Neuronal stem cell (in vitro differentiated cells): Measurements from ENCODE around the gene ST6GALNAC3.
"Not testable (repeated sequence)": the region's sequence is repeated elsewhere in the genome, so short reads cannot be mapped to it uniquely, and the experiment has no call there.

Experiments used
- DNase-seq: peaks from one replicate; pipeline ENCODE4 v3.0.0-alpha.2; 2013; ENCODE audit warnings: low spot score
- H2AFZ ChIP-seq: one replicate; pipeline ENCODE4 v1.6.1; 2013; ENCODE audit warnings: mild to moderate bottlenecking, low read length, inconsistent platforms
- H2AK5ac ChIP-seq: 2 replicates; pipeline ENCODE4 v1.6.1; 2013; ENCODE audit warnings: low read depth, mild to moderate bottlenecking, inconsistent platforms, low read length, moderate library complexity, mixed read lengths
- H2BK120ac ChIP-seq: 2 replicates; pipeline ENCODE4 v1.6.1; 2013; ENCODE audit warnings: low read depth, mild to moderate bottlenecking, inconsistent platforms, low read length, moderate library complexity, mixed read lengths
- H2BK12ac ChIP-seq: one replicate; pipeline ENCODE4 v1.6.1; 2013; ENCODE audit warnings: low read length, inconsistent platforms
- H2BK15ac ChIP-seq: 2 replicates; pipeline ENCODE4 v1.6.1; 2013; ENCODE audit warnings: mild to moderate bottlenecking, low read length, inconsistent platforms, mixed read lengths
- H2BK5ac ChIP-seq: one replicate; pipeline ENCODE4 v1.6.1; 2013; ENCODE audit warnings: inconsistent platforms, mild to moderate bottlenecking, low read length, moderate library complexity
- H3K14ac ChIP-seq: one replicate; pipeline ENCODE4 v1.6.1; 2013; ENCODE audit warnings: low read length, inconsistent platforms
- H3K18ac ChIP-seq: 2 replicates; pipeline ENCODE4 v1.6.1; 2013; ENCODE audit warnings: low read length, inconsistent platforms
- H3K23ac ChIP-seq: 2 replicates; pipeline ENCODE4 v1.6.1; 2013; ENCODE audit warnings: low read depth, mild to moderate bottlenecking, mixed read lengths, low read length, inconsistent platforms; ENCODE audit not compliant: poor library complexity
- H3K27ac ChIP-seq: replicated peaks from 3 replicates; pipeline ENCODE4 v1.5.1; 2013; ENCODE audit warnings: low read length, inconsistent platforms
- H3K27me3 ChIP-seq, 3 experiments: 2 replicates each; pipeline ENCODE4 v1.6.1; 2013; ENCODE audit warnings: low read length in 3 of 3, mild to moderate bottlenecking in 2 of 3, inconsistent platforms in 1 of 3, low read depth in 1 of 3, mixed read lengths in 1 of 3, moderate library complexity in 1 of 3; ENCODE audit not compliant: control insufficient read depth in 3 of 3, insufficient read depth in 3 of 3
- H3K36me3 ChIP-seq, 2 donors: replicated peaks in 1 of 2; 2 replicates each; pipeline ENCODE4 v1.6.1; 2013; ENCODE audit warnings: low read length in 2 of 2; ENCODE audit not compliant: control insufficient read depth in 2 of 2, insufficient read depth in 2 of 2
- H3K4ac ChIP-seq: 2 replicates; pipeline ENCODE4 v1.6.1; 2013; ENCODE audit warnings: inconsistent platforms, mild to moderate bottlenecking, low read length, moderate library complexity
- H3K4me1 ChIP-seq, 2 donors: 1 replicate in 1 of 2; 2 replicates in 1 of 2; pipeline ENCODE4 v1.6.1; 2013; ENCODE audit warnings: low read length in 2 of 2, low read depth in 1 of 2; ENCODE audit not compliant: control insufficient read depth in 2 of 2, insufficient read depth in 1 of 2
- H3K4me2 ChIP-seq: one replicate; pipeline ENCODE4 v1.6.1; 2013; ENCODE audit warnings: mild to moderate bottlenecking, low read length, inconsistent platforms; ENCODE audit not compliant: insufficient read depth, poor library complexity, severe bottlenecking
- H3K4me3 ChIP-seq, 2 donors: 2 replicates each; pipeline ENCODE4 v1.5.1; 2013; ENCODE audit warnings: low read length in 2 of 2, mild to moderate bottlenecking in 2 of 2, inconsistent platforms in 1 of 2, moderate library complexity in 1 of 2
- H3K79me1 ChIP-seq: one replicate; pipeline ENCODE4 v1.6.1; 2013; ENCODE audit warnings: low read depth, mild to moderate bottlenecking, inconsistent platforms, low read length, moderate library complexity
- H3K9ac ChIP-seq: one replicate; pipeline ENCODE4 v1.6.1; 2013; ENCODE audit warnings: mild to moderate bottlenecking, low read depth, low read length, inconsistent platforms; ENCODE audit not compliant: poor library complexity
- H3K9me3 ChIP-seq, 2 donors: replicated peaks in 1 of 2; 2 replicates each; pipeline versions ENCODE3 to v1.6.1; 2013; ENCODE audit warnings: low read length in 2 of 2, mild to moderate bottlenecking in 2 of 2, inconsistent platforms in 1 of 2, low read depth in 1 of 2, mixed read lengths in 1 of 2, moderate library complexity in 1 of 2; ENCODE audit not compliant: control insufficient read depth in 2 of 2, insufficient read depth in 1 of 2
- H4K8ac ChIP-seq: one replicate; pipeline ENCODE4 v1.6.1; 2013; ENCODE audit warnings: low read depth, mild to moderate bottlenecking, inconsistent platforms, low read length, moderate library complexity
- H4K91ac ChIP-seq: one replicate; pipeline ENCODE4 v1.6.1; 2013; ENCODE audit warnings: low read length, low read depth, mild to moderate bottlenecking, inconsistent platforms; ENCODE audit not compliant: poor library complexity
- WGBS, 2 donors: extraction: QIAGEN DNeasy Blood & Tissue Kit; methylation state at CpG; one replicate each; pipeline ENCODE4 v1.1.7; 2013; ENCODE audit warnings: missing lambda C conversion rate in 2 of 2, mixed read lengths in 1 of 2; ENCODE audit not compliant: insufficient read length in 2 of 2, insufficient replicate concordance in 1 of 2; ENCODE audit errors: extremely low coverage in 2 of 2; 5-methylcytosine and 5-hydroxymethylcytosine counted together

ST6GALNAC3 gene

GRCh38 chr1:76095802-76096201, 21.3 kb downstream of the ST6GALNAC3 start:
- Histone ChIP-seq H3K27me3 (no peaks in the 10 kb centered on the region), H4K8ac (no peak overlapping the region), H3K4me1 (peaks cover 0 to 11% of the 10 kb centered on the region in 2 donors), H2BK5ac (no peak overlapping the region), H2AFZ (no peak overlapping the region), H3K4me3 (no peak overlapping the region), H3K9me3 (no peaks in the 10 kb centered on the region), H4K91ac (no peak overlapping the region), H3K79me1 (no peaks in the 10 kb centered on the region), H3K4ac (no peak overlapping the region), H2BK12ac (no peak overlapping the region), H2BK15ac (no peak overlapping the region), H3K27ac (no peak overlapping the region), H2BK120ac (no peak overlapping the region), H3K4me2 (no peak overlapping the region), H3K14ac (no peak overlapping the region), H2AK5ac (no peak overlapping the region), H3K23ac (no peak overlapping the region), H3K18ac (no peak overlapping the region), H3K36me3 (no peaks in the 10 kb centered on the region), H3K9ac (no peak overlapping the region)
- no CpG with 5 or more reads among the region's 5 CpGs for WGBS, 2 donors
- no peak for DNase-seq

GRCh38 chr1:76097064-76097463, 22.5 kb downstream of the ST6GALNAC3 start:
- H4K91ac ChIP-seq, H3K27me3 ChIP-seq, H3K36me3 ChIP-seq, H2BK5ac ChIP-seq, H2BK12ac ChIP-seq, H2BK120ac ChIP-seq, DNase-seq, H4K8ac ChIP-seq, H3K9me3 ChIP-seq, H2BK15ac ChIP-seq, H3K27ac ChIP-seq, H3K9ac ChIP-seq, H2AFZ ChIP-seq, H3K23ac ChIP-seq, H3K18ac ChIP-seq, H3K4ac ChIP-seq, H3K14ac ChIP-seq, H2AK5ac ChIP-seq, H3K4me2 ChIP-seq, H3K4me3 ChIP-seq, H3K79me1 ChIP-seq: not testable (repeated sequence)
- H3K4me1 ChIP-seq, result peaks cover 0 to 23% of the 10 kb centered on the region in 2 donors
- no CpG with 5 or more reads among the region's 8 CpGs for WGBS, 2 donors

DNA sequence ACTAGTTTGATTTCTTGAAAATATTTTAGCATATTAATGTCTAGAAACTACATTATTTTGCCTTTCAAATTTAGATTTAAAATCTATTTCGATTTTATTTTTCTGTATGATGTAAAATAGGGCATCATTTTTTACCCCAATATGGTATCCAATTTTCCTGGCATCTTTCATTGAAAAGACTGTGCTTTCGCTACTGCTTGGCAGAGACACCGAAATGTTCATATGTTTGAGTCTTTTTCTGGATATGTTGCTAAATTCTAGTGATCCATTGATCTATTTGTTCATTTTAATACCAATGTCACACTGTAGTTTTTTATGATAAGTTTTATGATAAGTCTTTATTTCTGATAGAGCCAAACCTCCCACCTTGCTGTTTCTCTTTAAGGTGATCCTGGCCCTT, 24.3 kb downstream of the ST6GALNAC3 start:
- Histone ChIP-seq H2BK120ac (no peak overlapping the region), H3K4me1 (peaks cover 0 to 36% of the 10 kb centered on the region in 2 donors), H3K4me2 (no peak overlapping the region), H3K4me3 (no peak overlapping the region), H3K14ac (no peak overlapping the region), H2AK5ac (no peak overlapping the region), H3K23ac (no peak overlapping the region), H4K8ac (no peak overlapping the region), H4K91ac (no peak overlapping the region), H3K27me3 (no peaks in the 10 kb centered on the region), H3K4ac (no peak overlapping the region), H3K27ac (no peak overlapping the region), H3K9me3 (no peaks in the 10 kb centered on the region), H3K79me1 (no peaks in the 10 kb centered on the region), H2AFZ (no peak overlapping the region), H3K36me3 (no peaks in the 10 kb centered on the region), H3K9ac (no peak overlapping the region), H2BK12ac (no peak overlapping the region), H2BK15ac (no peak overlapping the region), H3K18ac (no peak overlapping the region), H2BK5ac (no peak overlapping the region)
- no peak for DNase-seq
- WGBS, 2 donors, result no CpG with 5 or more reads among the region's 3 CpGs

- Histone ChIP-seq H3K18ac (no peak overlapping the region), H4K8ac (no peak overlapping the region), H3K9ac (no peak overlapping the region), H3K9me3 (no peaks in the 10 kb centered on the region), H3K36me3 (peaks cover 0 to under 1% of the 10 kb centered on the region in 2 donors), H3K79me1 (peaks cover 2% of the 10 kb centered on the region), H3K27me3 (no peaks in the 10 kb centered on the region), H2AFZ (no peak overlapping the region), H3K4me2 (no peak overlapping the region), H3K4me1 (peaks cover 0 to 32% of the 10 kb centered on the region in 2 donors), H2AK5ac (no peak overlapping the region), H3K4ac (no peak overlapping the region), H3K4me3 (peak overlapping the region in 1 of 2 donors; percentile 23), H3K23ac (no peak overlapping the region), H3K27ac (no peak overlapping the region), H2BK15ac (no peak overlapping the region), H2BK120ac (no peak overlapping the region), H3K14ac (no peak overlapping the region), H2BK5ac (no peak overlapping the region), H2BK12ac (no peak overlapping the region), H4K91ac (no peak overlapping the region)
- DNase-seq, result no peak
- WGBS, 2 donors, result no CpG with 5 or more reads among the region's 4 CpGs
Measured at GRCh38 chr1:76101548-76101947, 27.0 kb downstream of the ST6GALNAC3 start.
